Measurements from ENCODE around the gene CD99L2. TPM values are rescaled to one million over a fixed set of nuclear protein-coding genes. Genes with fewer than 3 reads are reported as not detected.

The CD99L2 gene
- total and polyA plus RNA-seq, 4 donors, result 22.3 to 39.6 (median 23.8) TPM

DNA sequence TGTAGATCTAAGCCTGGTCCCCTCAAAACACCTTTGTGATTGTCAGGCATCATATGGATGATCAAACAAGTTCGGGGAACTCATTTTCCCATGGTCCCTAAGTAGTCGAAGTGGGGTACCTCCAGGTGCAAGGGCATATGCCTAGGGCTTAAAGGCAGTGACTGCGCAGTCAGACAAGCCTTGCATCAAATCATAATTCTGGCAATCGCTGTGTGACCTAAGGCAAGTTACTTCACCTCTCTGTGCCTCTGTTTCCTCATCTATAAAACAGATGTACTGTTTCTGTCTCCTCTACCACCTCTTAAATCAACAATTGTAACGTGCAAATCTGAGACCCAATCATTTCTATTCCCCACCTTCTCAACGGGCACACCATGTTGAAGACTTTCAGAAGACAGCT, 1.8 kb downstream of the CD99L2 start:
- Histone ChIP-seq H3K4me3 (no peak overlapping the region), H3K9ac (ENCODE audit: insufficient read depth in 1 of 2, low read length in 2 of 2) (no peak overlapping the region), H3K27me3 (ENCODE audit: control insufficient read depth in 3 of 3, insufficient read depth in 3 of 3, low read length in 2 of 3) (no peaks in the 10 kb centered on the region), H3K4me1 (ENCODE audit: control insufficient read depth in 5 of 5, insufficient read depth in 5 of 5, low read length in 5 of 5) (peaks cover 0 to 1% (median 0%) of the 10 kb centered on the region in 5 donors), H3K27ac (ENCODE audit: low read depth in 1 of 2, low read length in 1 of 2) (no peak overlapping the region), H3K9me3 (ENCODE audit: control insufficient read depth in 4 of 4, insufficient read depth in 3 of 4, low read length in 3 of 4) (peaks cover 0 to 2% (median 0%) of the 10 kb centered on the region in 4 donors), H3K36me3 (ENCODE audit: control insufficient read depth in 4 of 4, insufficient read depth in 4 of 4, low read length in 4 of 4) (peaks cover 0 to 5% (median 0%) of the 10 kb centered on the region in 4 donors)
- TF ChIP-seq, protein P1, sequence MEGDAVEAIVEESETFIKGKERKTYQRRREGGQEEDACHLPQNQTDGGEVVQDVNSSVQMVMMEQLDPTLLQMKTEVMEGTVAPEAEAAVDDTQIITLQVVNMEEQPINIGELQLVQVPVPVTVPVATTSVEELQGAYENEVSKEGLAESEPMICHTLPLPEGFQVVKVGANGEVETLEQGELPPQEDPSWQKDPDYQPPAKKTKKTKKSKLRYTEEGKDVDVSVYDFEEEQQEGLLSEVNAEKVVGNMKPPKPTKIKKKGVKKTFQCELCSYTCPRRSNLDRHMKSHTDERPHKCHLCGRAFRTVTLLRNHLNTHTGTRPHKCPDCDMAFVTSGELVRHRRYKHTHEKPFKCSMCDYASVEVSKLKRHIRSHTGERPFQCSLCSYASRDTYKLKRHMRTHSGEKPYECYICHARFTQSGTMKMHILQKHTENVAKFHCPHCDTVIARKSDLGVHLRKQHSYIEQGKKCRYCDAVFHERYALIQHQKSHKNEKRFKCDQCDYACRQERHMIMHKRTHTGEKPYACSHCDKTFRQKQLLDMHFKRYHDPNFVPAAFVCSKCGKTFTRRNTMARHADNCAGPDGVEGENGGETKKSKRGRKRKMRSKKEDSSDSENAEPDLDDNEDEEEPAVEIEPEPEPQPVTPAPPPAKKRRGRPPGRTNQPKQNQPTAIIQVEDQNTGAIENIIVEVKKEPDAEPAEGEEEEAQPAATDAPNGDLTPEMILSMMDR (IDR thresholded peaks at IDR 0.05; ENCODE audit: control extremely low read depth, extremely low read depth), result no peak
- WGBS, 2 donors, result 82 to 97% methylated on average over 6 of the region's 6 CpGs
- ATAC-seq (ENCODE audit: insufficient read depth, low FRiP score), result no peak
- no peak for DNase-seq

DNA sequence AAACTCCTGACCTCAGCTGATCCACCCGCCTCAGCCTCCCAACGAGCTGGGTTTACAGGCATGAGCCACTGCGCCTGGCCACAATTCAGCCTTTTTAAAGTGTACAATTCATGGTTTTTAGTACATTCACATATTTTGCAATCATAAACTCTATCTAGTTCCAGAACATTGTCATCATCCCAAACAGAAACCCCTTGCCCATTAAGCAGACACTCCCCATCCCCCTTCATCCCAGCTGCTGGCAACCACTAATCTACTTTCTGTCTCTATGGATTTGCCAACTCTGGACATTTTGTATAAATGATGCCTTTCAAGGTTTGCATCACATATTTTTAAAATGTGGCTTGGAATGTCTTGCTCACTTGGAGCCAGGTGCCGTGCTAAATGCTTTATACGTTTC, 4.5 kb downstream of the CD99L2 start:
- Histone ChIP-seq H3K27ac (ENCODE audit: low read depth in 1 of 2, low read length in 1 of 2) (no peak overlapping the region), H3K27me3 (ENCODE audit: control insufficient read depth in 3 of 3, insufficient read depth in 3 of 3, low read length in 2 of 3) (no peaks in the 10 kb centered on the region), H3K9me3 (ENCODE audit: control insufficient read depth in 4 of 4, insufficient read depth in 3 of 4, low read length in 3 of 4) (peaks cover 0 to 4% (median 0%) of the 10 kb centered on the region in 4 donors), H3K4me1 (ENCODE audit: control insufficient read depth in 5 of 5, insufficient read depth in 5 of 5, low read length in 5 of 5) (peaks cover 0 to 4% (median 0%) of the 10 kb centered on the region in 5 donors), H3K36me3 (ENCODE audit: control insufficient read depth in 4 of 4, insufficient read depth in 4 of 4, low read length in 4 of 4) (peaks cover 0 to 5% (median 0%) of the 10 kb centered on the region in 4 donors), H3K9ac (ENCODE audit: insufficient read depth in 1 of 2, low read length in 2 of 2) (no peak overlapping the region), H3K4me3 (no peak overlapping the region)
- TF ChIP-seq, protein P1 (IDR thresholded peaks at IDR 0.05; ENCODE audit: control extremely low read depth, extremely low read depth), result no peak
- 85 to 99% methylated on average over 5 of the region's 5 CpGs for WGBS, 2 donors
- DNase-seq, result peak in 1 of 3 donors; percentile 10
- ATAC-seq (ENCODE audit: insufficient read depth, low FRiP score), result no peak

DNA sequence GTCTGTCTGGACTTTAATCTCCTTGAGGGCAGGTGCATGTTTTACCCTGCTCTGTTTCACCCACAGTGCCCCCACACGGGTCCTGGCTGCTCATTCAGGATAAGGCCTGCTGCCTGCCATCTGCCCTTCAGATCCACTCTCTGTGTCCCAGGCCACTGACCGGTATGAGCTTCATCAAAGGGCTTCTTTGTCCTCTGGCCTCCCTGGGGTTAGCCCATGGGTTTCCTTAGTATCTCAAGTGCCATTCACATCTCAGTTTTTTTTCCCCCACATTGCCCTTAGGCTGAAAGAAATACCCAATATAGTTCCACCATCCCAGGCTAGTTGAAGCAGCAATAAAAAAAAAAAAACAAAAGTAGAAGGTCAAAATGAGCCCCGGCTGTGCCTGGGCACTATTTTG, 9.3 kb downstream of the CD99L2 start:
- H3K4me3 ChIP-seq, result no peak overlapping the region

More for the DNA sequence above, 9.3 kb downstream of the CD99L2 start:
- peaks cover 0 to 6% (median 0%) of the 10 kb centered on the region in 5 donors for H3K4me1 ChIP-seq (ENCODE audit: control insufficient read depth in 5 of 5, insufficient read depth in 5 of 5, low read length in 5 of 5)
- no peaks in the 10 kb centered on the region for H3K27me3 ChIP-seq (ENCODE audit: control insufficient read depth in 3 of 3, insufficient read depth in 3 of 3, low read length in 2 of 3)
- H3K9ac ChIP-seq (ENCODE audit: insufficient read depth in 1 of 2, low read length in 2 of 2), result no peak overlapping the region
- peaks cover 0 to 2% (median 0%) of the 10 kb centered on the region in 4 donors for H3K9me3 ChIP-seq (ENCODE audit: control insufficient read depth in 4 of 4, insufficient read depth in 3 of 4, low read length in 3 of 4)
- no peaks in the 10 kb centered on the region for H3K36me3 ChIP-seq (ENCODE audit: control insufficient read depth in 4 of 4, insufficient read depth in 4 of 4, low read length in 4 of 4)
- 75 to 76% methylated on average over 2 to 3 of the region's 3 CpGs for WGBS, 2 donors
- ATAC-seq (ENCODE audit: insufficient read depth, low FRiP score) (no peak), DNase-seq (no peak)
- TF ChIP-seq, protein P1 (IDR thresholded peaks at IDR 0.05; ENCODE audit: control extremely low read depth, extremely low read depth), result no peak
- H3K27ac ChIP-seq (ENCODE audit: low read depth in 1 of 2, low read length in 1 of 2), result no peak overlapping the region

Measured in lung (tissue), 12 donors.